ENCODE data around the gene FNDC10. TPM values are rescaled to one million over a fixed set of nuclear protein-coding genes. Genes with fewer than 3 reads are reported as not detected.
"Not testable (repeated sequence)": the region's sequence is repeated elsewhere in the genome, so short reads cannot be mapped to it uniquely, and the experiment has no call there.

The FNDC10 gene
- total RNA-seq, 1 donor from 2014 or later, result 11.6 TPM

GRCh38 chr1:1634613-1635012, 34.7 kb upstream of the FNDC10 start:
- H3K36me3 Mint-ChIP-seq (ENCODE audit: low read depth, unreplicated experiment); H3K9me3 Mint-ChIP-seq (ENCODE audit: unreplicated experiment); H3K4me1 Mint-ChIP-seq (ENCODE audit: unreplicated experiment); H3K27ac Mint-ChIP-seq (ENCODE audit: unreplicated experiment); H3K27me3 Mint-ChIP-seq (ENCODE audit: unreplicated experiment); H3K4me3 Mint-ChIP-seq (ENCODE audit: unreplicated experiment); DNase-seq (ENCODE audit: low spot score): not testable (repeated sequence)

GRCh38 chr1:1633409-1633808, 33.5 kb upstream of the FNDC10 start:
- H3K27ac Mint-ChIP-seq (ENCODE audit: unreplicated experiment); DNase-seq (ENCODE audit: low spot score); H3K27me3 Mint-ChIP-seq (ENCODE audit: unreplicated experiment); H3K4me1 Mint-ChIP-seq (ENCODE audit: unreplicated experiment); H3K9me3 Mint-ChIP-seq (ENCODE audit: unreplicated experiment); H3K4me3 Mint-ChIP-seq (ENCODE audit: unreplicated experiment); H3K36me3 Mint-ChIP-seq (ENCODE audit: low read depth, unreplicated experiment): not testable (repeated sequence)

DNA sequence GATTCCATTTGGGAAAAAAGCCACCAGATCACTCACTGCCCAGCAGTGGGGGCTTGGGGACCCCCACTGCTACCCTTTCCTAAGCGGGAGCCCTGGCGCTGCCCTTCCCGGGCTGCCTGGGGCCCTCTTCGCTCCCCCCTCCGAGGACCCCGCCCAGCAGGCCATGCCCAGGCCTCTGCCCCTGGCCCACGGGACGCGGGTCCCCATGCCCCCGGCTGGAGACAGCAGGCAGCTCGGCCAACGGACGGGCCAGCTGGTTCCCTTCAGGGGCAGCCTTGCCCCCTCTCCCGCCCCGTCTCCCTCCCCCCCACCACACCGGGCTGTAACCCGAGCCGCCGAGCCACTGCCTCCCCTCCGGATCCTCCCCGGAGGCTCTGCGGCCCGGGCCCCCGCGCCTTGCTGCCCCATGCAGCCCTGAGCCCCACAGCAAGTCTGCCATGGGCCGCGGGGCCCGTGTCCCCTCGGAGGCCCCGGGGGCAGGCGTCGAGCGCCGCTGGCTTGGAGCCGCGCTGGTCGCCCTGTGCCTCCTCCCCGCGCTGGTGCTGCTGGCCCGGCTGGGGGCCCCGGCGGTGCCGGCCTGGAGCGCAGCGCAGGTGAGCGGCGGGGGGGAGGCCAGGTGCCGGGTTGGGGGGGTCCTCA, 32.0 kb upstream of the FNDC10 start, which contains the start of gene MMP23B:
MMP23B (plus strand) TSS at position 392 of the 639 bp plus-strand sequence; CDS start at position 438, 46 bp downstream.
- H3K27me3 Mint-ChIP-seq (ENCODE audit: unreplicated experiment), result peaks cover 1% of the 10 kb centered on the region

DNA sequence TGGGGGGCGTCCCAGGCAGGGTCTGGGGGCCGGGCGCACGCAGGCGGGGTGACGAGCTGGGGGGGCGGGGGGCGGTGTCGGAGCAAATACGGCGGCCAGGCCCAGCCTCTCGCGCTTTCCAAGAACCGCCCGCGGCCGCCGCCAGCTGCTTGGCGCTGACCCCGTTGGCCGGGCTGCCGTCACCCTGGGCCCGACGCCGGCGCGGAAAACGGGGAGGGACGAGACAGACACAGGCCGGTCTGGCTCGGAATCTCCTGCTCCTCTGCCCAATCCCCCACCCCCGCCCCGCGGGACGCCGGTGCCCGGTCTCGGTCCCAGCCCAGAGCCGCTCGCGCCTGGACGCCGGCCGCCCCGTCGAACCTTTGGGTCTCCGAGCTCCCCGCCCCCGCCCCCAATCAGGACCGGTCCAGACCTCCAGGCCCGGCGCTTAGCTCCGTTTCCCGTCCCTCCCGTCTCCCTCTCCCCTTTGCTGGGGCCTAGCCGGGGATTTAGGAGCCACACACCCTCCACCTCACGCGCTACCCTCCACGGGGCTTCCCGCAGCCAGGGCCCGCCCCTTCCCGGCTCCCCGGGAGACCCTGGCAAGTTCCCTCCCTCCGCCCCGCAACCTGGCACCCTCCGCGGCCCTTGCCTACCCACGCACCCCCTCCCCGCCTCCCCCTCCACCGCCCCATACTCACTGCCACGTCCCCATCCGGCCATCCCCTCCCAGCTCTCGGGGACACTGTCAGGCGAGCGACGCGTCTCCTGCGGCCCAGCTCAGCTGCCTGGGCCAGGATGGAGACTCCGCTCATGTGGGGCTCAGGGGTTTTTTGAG, 31.2 kb upstream of the FNDC10 start:
- no peak overlapping the region for H3K27ac Mint-ChIP-seq (ENCODE audit: unreplicated experiment)
- no peaks in the 10 kb centered on the region for H3K9me3 Mint-ChIP-seq (ENCODE audit: unreplicated experiment)
- no peaks in the 10 kb centered on the region for H3K36me3 Mint-ChIP-seq (ENCODE audit: low read depth, unreplicated experiment)
- no peaks in the 10 kb centered on the region for H3K4me1 Mint-ChIP-seq (ENCODE audit: unreplicated experiment)
- TF ChIP-seq, protein P1, sequence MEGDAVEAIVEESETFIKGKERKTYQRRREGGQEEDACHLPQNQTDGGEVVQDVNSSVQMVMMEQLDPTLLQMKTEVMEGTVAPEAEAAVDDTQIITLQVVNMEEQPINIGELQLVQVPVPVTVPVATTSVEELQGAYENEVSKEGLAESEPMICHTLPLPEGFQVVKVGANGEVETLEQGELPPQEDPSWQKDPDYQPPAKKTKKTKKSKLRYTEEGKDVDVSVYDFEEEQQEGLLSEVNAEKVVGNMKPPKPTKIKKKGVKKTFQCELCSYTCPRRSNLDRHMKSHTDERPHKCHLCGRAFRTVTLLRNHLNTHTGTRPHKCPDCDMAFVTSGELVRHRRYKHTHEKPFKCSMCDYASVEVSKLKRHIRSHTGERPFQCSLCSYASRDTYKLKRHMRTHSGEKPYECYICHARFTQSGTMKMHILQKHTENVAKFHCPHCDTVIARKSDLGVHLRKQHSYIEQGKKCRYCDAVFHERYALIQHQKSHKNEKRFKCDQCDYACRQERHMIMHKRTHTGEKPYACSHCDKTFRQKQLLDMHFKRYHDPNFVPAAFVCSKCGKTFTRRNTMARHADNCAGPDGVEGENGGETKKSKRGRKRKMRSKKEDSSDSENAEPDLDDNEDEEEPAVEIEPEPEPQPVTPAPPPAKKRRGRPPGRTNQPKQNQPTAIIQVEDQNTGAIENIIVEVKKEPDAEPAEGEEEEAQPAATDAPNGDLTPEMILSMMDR (IDR thresholded peaks at IDR 0.05; ENCODE audit: unreplicated experiment), result no peak
- H3K4me3 Mint-ChIP-seq (ENCODE audit: unreplicated experiment), result no peak overlapping the region
- peaks cover 1% of the 10 kb centered on the region for H3K27me3 Mint-ChIP-seq (ENCODE audit: unreplicated experiment)
- no peak for DNase-seq (ENCODE audit: low spot score)

More for the DNA sequence above, 32.0 kb upstream of the FNDC10 start, which contains the start of gene MMP23B:
- H3K9me3 Mint-ChIP-seq (ENCODE audit: unreplicated experiment), result no peaks in the 10 kb centered on the region
- no peaks in the 10 kb centered on the region for H3K36me3 Mint-ChIP-seq (ENCODE audit: low read depth, unreplicated experiment)
- no peak for DNase-seq (ENCODE audit: low spot score)
- TF ChIP-seq, protein P1 (IDR thresholded peaks at IDR 0.05; ENCODE audit: unreplicated experiment), result no peak
- H3K4me3 Mint-ChIP-seq (ENCODE audit: unreplicated experiment), result no peak within 1 kb of the TSS
- H3K27ac Mint-ChIP-seq (ENCODE audit: unreplicated experiment), result no peak within 1 kb of the TSS
- no peaks in the 10 kb centered on the region for H3K4me1 Mint-ChIP-seq (ENCODE audit: unreplicated experiment)

- no peaks in the 10 kb centered on the region for H3K9me3 Mint-ChIP-seq (ENCODE audit: unreplicated experiment)
- H3K27ac Mint-ChIP-seq (ENCODE audit: unreplicated experiment), result no peak overlapping the region
- TF ChIP-seq, protein P1 (IDR thresholded peaks at IDR 0.05; ENCODE audit: unreplicated experiment), result no peak
- no peaks in the 10 kb centered on the region for H3K36me3 Mint-ChIP-seq (ENCODE audit: low read depth, unreplicated experiment)
- peak overlapping the region; percentile 42 for H3K4me3 Mint-ChIP-seq (ENCODE audit: unreplicated experiment)
- peaks cover 1% of the 10 kb centered on the region for H3K27me3 Mint-ChIP-seq (ENCODE audit: unreplicated experiment)
- no peaks in the 10 kb centered on the region for H3K4me1 Mint-ChIP-seq (ENCODE audit: unreplicated experiment)
- DNase-seq (ENCODE audit: low spot score), result peak; percentile 71
Observed at GRCh38 chr1:1630191-1630964, 30.4 kb upstream of the FNDC10 start.

Measured in endothelial cell (in vitro differentiated cells).